Stimulated activated naive CD4-positive, alpha-beta T cell treated with Interleukin-2 at 50 U/mL for 16 hours (primary cell): ENCODE data around the gene SEMA3A.

ENCODE experiments used
- DNase-seq: peaks from one replicate; lab custom pipeline; 2025; lab: John Stamatoyannopoulos, UW

The SEMA3A gene

GRCh38 chr7:84009051-84009450, 185.5 kb downstream of the SEMA3A start:
- DNase-seq, result no peak

DNA sequence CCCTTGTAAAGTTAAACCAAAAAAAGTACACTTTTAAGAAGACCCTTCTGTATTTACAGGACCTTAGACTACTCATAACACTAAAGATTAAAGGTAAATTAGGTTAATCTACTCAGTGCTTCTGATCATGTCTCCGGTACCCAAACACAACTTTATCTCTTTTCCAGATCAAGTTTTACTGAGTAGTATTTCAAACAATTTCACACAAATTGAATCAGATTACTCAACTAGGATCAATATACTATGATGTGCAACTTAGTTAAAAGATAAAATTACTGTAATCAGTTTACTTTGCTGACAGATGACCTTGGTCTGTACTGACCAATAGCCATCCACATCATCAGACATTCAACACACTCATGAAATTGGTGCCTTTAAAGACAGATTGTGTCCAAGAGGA, 191.4 kb downstream of the SEMA3A start:
- DNase-seq, result no peak

DNA sequence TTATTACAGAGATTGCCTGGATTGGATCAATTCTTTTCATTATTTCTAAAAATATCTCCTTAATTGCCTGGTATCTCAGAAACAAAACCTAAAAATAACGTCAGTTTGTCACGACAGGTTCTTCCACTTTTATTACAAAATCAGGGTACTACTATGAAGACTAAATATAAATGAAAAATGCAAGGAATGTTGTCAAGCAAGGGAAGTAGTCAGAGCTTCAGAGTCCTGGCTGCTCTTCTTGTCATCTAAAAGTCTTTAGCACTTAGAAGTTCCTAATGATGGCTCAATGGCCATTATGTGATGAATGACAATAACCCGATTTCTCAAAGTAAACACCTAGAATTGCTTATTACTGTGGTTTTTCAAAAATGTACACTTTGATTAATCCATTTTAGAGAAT, 192.2 kb downstream of the SEMA3A start:
- no peak for DNase-seq

- no peak for DNase-seq
Observed at GRCh38 chr7:83996879-83997278, 197.7 kb downstream of the SEMA3A start.

DNA sequence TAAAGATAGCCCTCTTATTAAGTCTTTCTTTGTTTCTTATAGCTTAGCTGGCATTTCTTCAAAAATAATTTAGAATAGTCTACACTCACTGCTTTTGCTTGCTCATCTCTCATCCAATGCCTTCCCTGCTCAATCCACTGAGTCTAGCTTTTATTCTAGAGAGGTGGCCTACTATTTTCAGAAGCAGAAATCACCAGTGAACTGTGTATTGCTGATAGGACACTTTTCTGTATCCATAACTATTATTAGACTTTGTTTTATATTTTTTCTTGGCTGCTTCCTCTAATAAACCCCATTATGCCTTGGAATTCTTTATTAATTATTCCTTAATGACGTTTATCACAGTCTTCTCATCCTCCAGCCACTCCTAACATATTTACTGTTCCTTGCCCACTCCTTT, 206.8 kb downstream of the SEMA3A start:
- DNase-seq, result no peak

GRCh38 chr7:83985821-83986220, 208.8 kb downstream of the SEMA3A start:
- DNase-seq, result no peak

DNA sequence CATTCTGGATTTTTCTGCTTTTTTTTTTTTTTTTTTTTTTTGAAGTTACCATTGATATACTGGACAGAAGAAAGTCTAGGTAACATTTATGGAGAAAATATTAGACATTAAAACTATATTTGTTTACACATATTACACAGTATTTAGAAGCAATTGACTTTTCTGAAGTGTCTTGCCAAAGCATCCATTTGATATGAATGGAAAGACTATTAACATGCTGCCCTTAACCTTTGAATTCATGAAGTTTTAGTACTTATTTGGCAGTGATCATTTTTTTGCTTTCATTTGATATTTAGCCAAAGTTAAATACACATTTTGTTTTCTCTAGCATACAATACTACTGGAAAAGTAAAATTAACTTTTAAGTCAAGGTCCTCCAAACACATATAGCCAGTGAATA, 210.0 kb downstream of the SEMA3A start:
- no peak for DNase-seq

GRCh38 chr7:83984076-83984475, 210.5 kb downstream of the SEMA3A start:
- no peak for DNase-seq

DNA sequence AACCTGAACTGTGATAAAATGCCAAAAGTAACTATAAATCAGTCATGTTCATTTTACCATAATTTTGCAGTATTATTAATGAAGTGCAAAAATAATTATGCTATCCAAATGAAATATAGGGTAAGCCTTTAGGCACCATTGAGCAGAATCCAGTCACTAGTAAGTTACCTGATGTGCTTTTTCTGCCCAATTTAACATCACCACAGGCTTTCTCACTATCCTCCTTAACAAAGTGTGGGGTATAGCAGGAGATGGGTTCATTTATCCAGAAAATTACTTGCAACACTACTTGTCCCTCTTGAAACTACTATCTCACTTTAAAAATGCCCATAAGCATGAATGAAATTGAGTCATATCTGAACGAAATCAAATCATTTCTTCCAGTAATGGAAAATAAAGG, 211.0 kb downstream of the SEMA3A start:
- no peak for DNase-seq

DNA sequence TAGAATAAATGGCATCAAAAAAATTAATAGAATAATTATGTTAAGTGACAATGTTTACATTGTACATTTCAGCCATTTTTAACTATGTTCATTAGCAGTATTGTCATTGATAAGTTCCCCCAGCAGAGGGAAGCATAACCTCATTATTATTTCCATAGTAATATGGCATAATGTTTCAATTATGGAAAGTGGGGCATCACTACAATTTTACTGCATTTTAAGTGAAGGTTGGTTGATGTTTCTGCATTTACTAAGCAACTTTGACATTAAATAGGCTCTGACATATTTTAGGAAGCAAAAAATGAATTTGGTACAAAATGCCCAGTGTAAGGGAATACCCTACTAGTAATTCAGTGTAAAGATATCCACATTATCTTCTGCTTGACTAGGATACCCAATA, 218.3 kb downstream of the SEMA3A start:
- no peak for DNase-seq

DNA sequence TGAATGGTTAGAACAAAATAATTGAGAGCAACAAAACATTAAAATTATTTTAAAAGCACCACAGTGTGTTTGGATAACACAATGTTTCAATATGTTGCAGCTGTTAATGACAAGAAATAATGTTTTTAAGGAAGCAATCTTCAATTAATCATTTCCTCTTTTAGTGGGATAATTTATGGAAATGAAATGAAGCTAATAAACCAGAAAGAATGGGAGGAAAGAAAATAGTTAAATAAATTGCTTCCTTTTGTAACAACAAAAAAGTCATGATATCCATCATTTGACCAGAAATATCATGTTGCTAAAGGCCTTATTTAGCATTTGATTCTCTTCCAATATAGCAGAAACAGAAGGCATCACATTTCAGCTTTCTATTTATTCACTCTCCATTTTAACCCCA, 224.5 kb downstream of the SEMA3A start:
- DNase-seq, result no peak

- no peak for DNase-seq
Observed at GRCh38 chr7:83964318-83964717, 230.3 kb downstream of the SEMA3A start.

- DNase-seq, result no peak
Observed at GRCh38 chr7:83957333-83957732, 237.3 kb downstream of the SEMA3A start.

GRCh38 chr7:83956104-83956503, 238.5 kb downstream of the SEMA3A start:
- DNase-seq, result no peak

DNA sequence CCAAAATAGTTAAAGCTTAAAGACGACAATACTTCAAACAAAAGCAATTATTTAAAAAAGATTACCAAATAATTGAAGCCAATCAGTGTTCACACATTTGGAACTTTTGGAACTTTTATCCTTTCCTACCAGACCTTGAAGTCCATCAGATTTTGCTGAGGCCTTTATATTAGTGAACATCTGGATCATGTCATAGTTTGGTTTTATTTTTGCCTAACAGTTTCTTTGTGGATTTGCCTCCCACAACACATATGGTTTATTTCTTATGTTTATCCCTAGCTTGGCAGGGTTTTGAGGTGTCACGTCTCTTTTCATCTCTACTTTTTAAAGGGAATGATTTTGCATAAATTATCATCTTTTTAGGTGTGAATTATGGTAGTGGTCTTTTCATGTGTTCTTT, 242.4 kb downstream of the SEMA3A start:
- no peak for DNase-seq

GRCh38 chr7:83947260-83947659, 247.3 kb downstream of the SEMA3A start:
- no peak for DNase-seq

- DNase-seq, result no peak
Observed at GRCh38 chr7:83946801-83947200, 247.8 kb downstream of the SEMA3A start.

DNA sequence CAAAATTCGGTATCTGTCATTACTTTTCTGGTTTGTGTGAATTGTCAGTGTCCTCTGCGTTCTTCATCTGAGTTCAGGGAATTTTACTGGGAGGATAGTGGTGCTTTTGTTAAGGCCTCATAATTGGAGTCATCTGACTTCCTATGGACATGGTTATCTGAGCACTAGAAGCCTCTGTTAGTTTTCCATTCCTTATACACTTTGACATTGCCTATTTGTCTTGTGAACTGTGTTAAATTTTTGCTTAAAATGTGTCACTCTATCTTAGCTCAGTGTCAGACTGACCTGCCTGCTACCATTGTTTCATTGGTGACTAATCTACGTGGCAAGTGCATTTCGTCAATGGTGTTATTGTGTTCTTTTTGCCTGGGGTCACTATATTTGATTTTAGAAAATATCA, 253.3 kb downstream of the SEMA3A start:
- DNase-seq, result no peak

GRCh38 chr7:83937930-83938329, 256.7 kb downstream of the SEMA3A start:
- DNase-seq, result no peak

DNA sequence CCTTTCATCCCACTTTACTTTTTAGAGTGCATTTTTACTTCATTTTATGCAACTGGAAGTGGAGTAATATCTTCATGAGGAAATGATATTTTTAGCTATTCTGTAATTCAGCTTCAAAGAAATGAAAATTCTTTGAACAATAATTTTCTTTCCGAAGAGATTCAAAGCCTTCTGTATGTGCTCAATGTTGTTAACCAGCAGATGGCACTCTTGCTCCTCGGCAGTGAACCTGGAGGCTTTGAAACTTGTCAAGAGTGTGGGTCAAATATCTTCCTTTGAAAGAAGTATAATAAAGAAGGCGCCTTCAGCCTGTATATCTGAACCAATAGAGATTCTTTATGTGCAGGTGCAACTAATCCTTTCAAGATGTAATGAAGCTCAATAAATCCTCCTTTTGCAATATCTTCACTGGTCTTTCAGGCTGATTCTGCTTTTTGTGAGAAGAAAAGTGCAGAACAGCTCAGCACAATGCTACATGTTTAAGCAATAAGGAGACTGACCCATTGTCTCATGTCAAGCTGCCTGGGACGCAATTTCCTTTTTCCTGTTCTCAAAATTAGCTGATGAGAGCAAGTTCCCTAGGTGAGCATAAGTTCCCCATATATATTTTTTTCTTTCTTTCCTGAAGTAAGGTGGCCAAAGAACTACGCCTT, 258.4 kb downstream of the SEMA3A start:
- DNase-seq, result no peak

DNA sequence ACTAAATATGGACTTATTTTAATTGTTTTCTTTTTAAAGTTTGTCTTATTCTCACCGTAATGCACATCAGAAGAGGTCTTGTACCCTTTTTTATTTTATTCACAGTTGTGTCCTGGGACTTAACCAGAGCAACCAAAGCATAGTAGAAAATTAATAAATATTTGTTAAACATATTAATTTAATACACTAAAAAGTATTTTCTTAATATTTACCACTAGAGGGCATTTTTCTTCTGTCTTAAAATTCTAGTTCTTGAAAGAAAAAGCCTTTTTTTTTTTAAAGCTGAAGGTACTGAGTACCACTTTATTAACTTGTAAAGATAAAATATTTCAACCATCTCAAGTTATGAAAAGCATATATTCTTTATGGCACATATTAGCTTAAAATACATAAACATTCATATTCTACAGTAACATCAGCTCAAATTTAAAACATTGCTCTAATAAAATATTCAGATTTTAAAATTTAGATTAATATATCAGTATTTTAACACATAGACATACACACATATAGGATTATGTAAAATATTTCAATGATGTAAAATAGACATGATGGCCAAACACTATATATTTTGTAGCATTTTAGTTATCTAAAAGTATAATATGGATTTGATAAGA, 260.4 kb downstream of the SEMA3A start:
- no peak for DNase-seq

GRCh38 chr7:83931968-83932367, 262.6 kb downstream of the SEMA3A start:
- DNase-seq, result no peak

GRCh38 chr7:83930262-83930661, 264.3 kb downstream of the SEMA3A start:
- no peak for DNase-seq

GRCh38 chr7:83925860-83926259, 268.7 kb downstream of the SEMA3A start:
- DNase-seq, result no peak
